OCI-LY1 (cell line): Measurements from ENCODE around the gene KCNA3.

Source experiments
- CTCF ChIP-seq: fragments of 200-600 bp; sonication (generic), shearing (Covaris generic); IDR thresholded peaks from 2 replicates; pipeline ENCODE4 v1.5.1; 2017; ENCODE audit warnings: mild to moderate bottlenecking, antibody characterized with exemption, low read length, moderate library complexity, mixed read lengths
- EZH2 ChIP-seq: fragments of 200-600 bp; sonication (generic), shearing (Covaris generic); IDR thresholded peaks from 2 replicates; pipeline ENCODE4 v1.8.0; 2017; ENCODE audit warnings: borderline replicate concordance, mixed run types, mild to moderate bottlenecking, antibody characterized with exemption, low read length, moderate library complexity, mixed read lengths

DNA sequence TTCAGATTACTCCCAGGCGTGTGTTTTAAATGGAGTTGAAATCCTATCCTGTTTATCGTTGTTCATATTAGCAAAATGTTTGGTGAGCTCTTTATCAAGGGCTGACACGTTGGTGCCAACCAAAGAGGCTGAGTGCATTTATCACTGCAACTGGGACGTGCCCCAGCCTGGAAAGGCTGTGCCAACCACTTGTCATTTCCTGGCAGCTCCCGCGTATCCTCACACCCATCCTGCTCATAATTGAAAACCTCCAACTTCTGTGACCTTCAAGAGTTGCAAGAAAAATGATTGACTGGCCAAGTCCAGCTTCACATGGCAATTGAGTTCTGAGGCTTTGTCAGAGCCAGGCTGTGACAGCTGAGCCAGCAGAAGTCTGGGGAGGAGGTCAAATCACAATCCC, 43.7 kb upstream of the KCNA3 start:
- TF ChIP-seq CTCF (no peak), EZH2 (no peak)
